B cell (primary cell): Measurements from ENCODE around the gene NAXD. TPM values are rescaled to one million over a fixed set of nuclear protein-coding genes. Genes with fewer than 3 reads are reported as not detected.

ENCODE experiments used
- ATAC-seq: fragments of 200-7000 bp; cut with Tn5 transposase; one replicate; pipeline ENCODE4 v1.10.0; 2021; ENCODE audit warnings: low read depth, mild to moderate bottlenecking, moderate number of reproducible peaks, moderate library complexity
- CTCF ChIA-PET: fragments of 350-600 bp; sonication (Branson Sonifier 250); formaldehyde crosslinking; loops from one replicate; lab custom pipeline; 2021; ENCODE audit warnings: antibody characterized with exemption, inconsistent platforms; lab: Charles Lee
- POLR2A ChIA-PET: fragments of 350-600 bp; sonication (Branson Sonifier 250); formaldehyde crosslinking; loops from one replicate; lab custom pipeline; 2021; ENCODE audit warnings: antibody characterized with exemption; lab: Charles Lee
- DNase-seq: peaks from one replicate; pipeline ENCODE4 v3.0.0; 2013
- H2AFZ ChIP-seq: 2 replicates; pipeline ENCODE4 v1.6.1; 2012; ENCODE audit warnings: mild to moderate bottlenecking, low read depth, low read length; ENCODE audit not compliant: insufficient read depth, poor library complexity, severe bottlenecking
- H3K27ac ChIP-seq, 2 donors: 1 replicate in 1 of 2; 2 replicates in 1 of 2; pipeline ENCODE4 v1.5.1; 2012 to 2013; ENCODE audit warnings: low read length in 2 of 2, mild to moderate bottlenecking in 2 of 2, moderate library complexity in 1 of 2
- H3K27me3 ChIP-seq, 4 experiments: fragments of 200-600 bp in 1 of 4; sonication (generic) in 1 of 4; replicated peaks in 1 of 4; 1 replicate in 2 of 4; 2 replicates in 2 of 4; pipeline versions ENCODE4 v1.6.1 to v1.7.0; 2013 to 2016; ENCODE audit warnings: low read length in 3 of 4, mild to moderate bottlenecking in 2 of 4, mixed read lengths in 1 of 4, moderate library complexity in 1 of 4; ENCODE audit not compliant: insufficient read depth in 4 of 4, control insufficient read depth in 3 of 4; ENCODE audit errors: control extremely low read depth in 1 of 4
- H3K36me3 ChIP-seq, 2 experiments: replicated peaks in 1 of 2; 1 replicate in 1 of 2; 2 replicates in 1 of 2; pipeline versions ENCODE4 v1.6.1 to v1.7.1; 2013; ENCODE audit warnings: low read length in 1 of 2; ENCODE audit not compliant: insufficient read depth in 2 of 2, control insufficient read depth in 1 of 2; ENCODE audit errors: control extremely low read depth in 1 of 2, extremely low read depth in 1 of 2
- H3K4me1 ChIP-seq, 2 donors: fragments of 200-600 bp in 1 of 2; sonication (generic) in 1 of 2; 1 replicate in 1 of 2; 2 replicates in 1 of 2; pipeline versions ENCODE4 v1.5.1 to v1.6.1; 2013 to 2017; ENCODE audit warnings: low read length in 2 of 2; ENCODE audit not compliant: control insufficient read depth in 2 of 2, insufficient read depth in 2 of 2
- H3K4me2 ChIP-seq: replicated peaks from 2 replicates; pipeline ENCODE3; 2012; ENCODE audit warnings: mild to moderate bottlenecking, low read depth, low read length; ENCODE audit not compliant: poor library complexity, severe bottlenecking
- H3K4me3 ChIP-seq, 5 experiments: fragments of 200-600 bp in 1 of 5; sonication (generic) in 1 of 5; 1 replicate in 3 of 5; 2 replicates in 2 of 5; pipeline versions ENCODE4 v1.5.1 to v1.7.0; 2011 to 2016; ENCODE audit warnings: low read length in 4 of 5, mild to moderate bottlenecking in 4 of 5, low read depth in 2 of 5, control low read depth in 1 of 5, moderate library complexity in 1 of 5; ENCODE audit not compliant: insufficient read depth in 1 of 5; ENCODE audit errors: control extremely low read depth in 1 of 5, extremely low read depth in 1 of 5
- H3K79me2 ChIP-seq: fragments of 200-600 bp; sonication (generic); one replicate; pipeline ENCODE4 v1.6.0; 2016; ENCODE audit warnings: low read length; ENCODE audit not compliant: control insufficient read depth, insufficient read depth
- H3K9ac ChIP-seq: fragments of 200-600 bp; sonication (generic); 2 replicates; pipeline ENCODE4 v1.6.1; 2017; ENCODE audit warnings: mild to moderate bottlenecking, low read length, moderate library complexity
- H3K9me3 ChIP-seq, 3 donors: one replicate each; pipeline versions ENCODE4 v1.6.1 to v1.7.1; 2013; ENCODE audit warnings: low read length in 2 of 3; ENCODE audit not compliant: control insufficient read depth in 2 of 3, insufficient read depth in 1 of 3; ENCODE audit errors: control extremely low read depth in 1 of 3
- H4K20me1 ChIP-seq: 2 replicates; pipeline ENCODE4 v1.6.0; 2012; ENCODE audit warnings: mild to moderate bottlenecking, low read length; ENCODE audit not compliant: insufficient read depth, control insufficient read depth, poor library complexity, severe bottlenecking
- H3K27ac Mint-ChIP-seq: one replicate; pipeline ENCODE4 v1.8.0; 2021; ENCODE audit warnings: mixed read lengths
- H3K27me3 Mint-ChIP-seq: one replicate; pipeline ENCODE4 v1.8.0; 2021; ENCODE audit warnings: mixed read lengths
- H3K4me1 Mint-ChIP-seq: one replicate; pipeline ENCODE4 v1.8.0; 2021; ENCODE audit warnings: mixed read lengths
- H3K4me3 Mint-ChIP-seq: one replicate; pipeline ENCODE4 v1.8.0; 2021; ENCODE audit warnings: mixed read lengths
- H3K9me3 Mint-ChIP-seq: one replicate; pipeline ENCODE4 v1.8.0; 2022; ENCODE audit warnings: mixed read lengths; ENCODE audit not compliant: insufficient read depth
- CTCF ChIP-seq: fragments of 200-600 bp; IDR thresholded peaks from one replicate; pipeline ENCODE4 v1.8.0; 2022; ENCODE audit warnings: antibody characterized with exemption, mild to moderate bottlenecking
- EZH2 ChIP-seq: IDR thresholded peaks from 2 replicates; pipeline ENCODE4 v1.6.1; 2012; ENCODE audit warnings: borderline replicate concordance, low read depth, mild to moderate bottlenecking, moderate library complexity, low read length; ENCODE audit not compliant: insufficient read depth, poor library complexity, severe bottlenecking
- WGBS: methylation state at CpG from one replicate; pipeline ENCODE4 v1.1.5; 2013; ENCODE audit warnings: missing lambda C conversion rate; ENCODE audit not compliant: insufficient coverage; 5-methylcytosine and 5-hydroxymethylcytosine counted together
- intact Hi-C: fragments of 100-400 bp; cut with micrococcal nuclease; formaldehyde crosslinking; loops from one replicate; pipeline ENCODE4 v1.10.0; 2022
- polyA plus RNA-seq: library from polyadenylated mRNA; depleted of rRNA; stranded (reverse); fragments of >200 nt; gene quantifications from 2 replicates; pipeline ENCODE4 v1.2.3, GENCODE V29; 2012
- total RNA-seq, 2 donors: library from RNA; stranded (reverse); fragments of 120-200 nt in 1 of 2; gene quantifications; 1 replicate in 1 of 2; 2 replicates in 1 of 2; pipeline versions ENCODE4 v1.2.3 to v1.2.4, GENCODE V29; 2013 to 2022

The NAXD gene
- total and polyA plus RNA-seq, 2 donors (not counting 1 experiment from before 2014, with no cell fraction given) = 28.4 to 33.3 TPM

- DNase-seq = no peak
- Mint-ChIP-seq H3K27me3 (peaks cover 20% of the 10 kb centered on the region), H3K9me3 (no peaks in the 10 kb centered on the region)
These were observed 42.6 kb upstream of the NAXD start for GRCh38 chr13:110572778-110573118.

GRCh38 chr13:110574161-110574560, 41.2 kb upstream of the NAXD start:
- no peak overlapping the region for H3K27ac Mint-ChIP-seq
- H2AFZ ChIP-seq = no peak overlapping the region
- H3K27me3 Mint-ChIP-seq = peaks cover 17% of the 10 kb centered on the region
- intact Hi-C loops = no loop called here
- peaks cover 12 to 13% of the 10 kb centered on the region in 2 donors for H3K4me1 ChIP-seq
- H3K9me3 ChIP-seq = no peaks in the 10 kb centered on the region
- no peaks in the 10 kb centered on the region for H4K20me1 ChIP-seq
- no peaks in the 10 kb centered on the region for H3K36me3 ChIP-seq
- no peak overlapping the region for H3K4me3 ChIP-seq
- H3K27ac ChIP-seq = no peak overlapping the region
- peaks cover 0 to 6% (median 0%) of the 10 kb centered on the region in 4 experiments for H3K27me3 ChIP-seq
- peaks cover 14% of the 10 kb centered on the region for H3K4me1 Mint-ChIP-seq
- H3K4me2 ChIP-seq = no peak overlapping the region
- DNase-seq (no peak), ATAC-seq (no peak)
- ChIA-PET POLR2A (no interaction called here), CTCF (interaction anchor here (0.8 kb wide), 1 partner anchor 119 kb away, joined by 3 read pairs; no protein-coding TSS in a partner anchor)
- WGBS = 95% methylated on average over 7 of the region's 9 CpGs
- TF ChIP-seq EZH2 (no peak), CTCF (no peak)
- no peaks in the 10 kb centered on the region for H3K9me3 Mint-ChIP-seq
- H3K79me2 ChIP-seq = no peaks in the 10 kb centered on the region
- no peak overlapping the region for H3K9ac ChIP-seq
- no peak overlapping the region for H3K4me3 Mint-ChIP-seq

More at GRCh38 chr13:110572778-110573118, 42.6 kb upstream of the NAXD start:
- no peak overlapping the region for H2AFZ ChIP-seq
- no peaks in the 10 kb centered on the region for H3K36me3 ChIP-seq
- ChIA-PET CTCF (no interaction called here), POLR2A (no interaction called here)
- peaks cover 12 to 13% of the 10 kb centered on the region in 2 donors for H3K4me1 ChIP-seq
- H3K4me2 ChIP-seq = no peak overlapping the region
- no peaks in the 10 kb centered on the region for H3K79me2 ChIP-seq
- no peak for ATAC-seq
- no peak overlapping the region for H3K4me3 Mint-ChIP-seq
- no peak overlapping the region for H3K9ac ChIP-seq
- no peak overlapping the region for H3K27ac ChIP-seq
- 100% methylated on average over 1 of the region's 2 CpGs for WGBS
- no peak overlapping the region for H3K27ac Mint-ChIP-seq
- no peaks in the 10 kb centered on the region for H4K20me1 ChIP-seq
- intact Hi-C loops = no loop called here
- H3K27me3 ChIP-seq = peaks cover 0 to 6% (median 0%) of the 10 kb centered on the region in 4 experiments
- TF ChIP-seq CTCF (no peak), EZH2 (no peak)
- no peak overlapping the region for H3K4me3 ChIP-seq
- peaks cover 14% of the 10 kb centered on the region for H3K4me1 Mint-ChIP-seq
- no peaks in the 10 kb centered on the region for H3K9me3 ChIP-seq
